CD4-positive, alpha-beta memory T cell (primary cell): ENCODE measurements around the gene CCDC107. TPM values are rescaled to one million over a fixed set of nuclear protein-coding genes. Genes with fewer than 3 reads are reported as not detected.

Experiments used
- CTCF ChIA-PET: fragments of 350-600 bp; sonication (Branson Sonifier 250); formaldehyde crosslinking; loops from one replicate; lab custom pipeline; 2021; ENCODE audit warnings: inconsistent platforms; ENCODE audit not compliant: partially characterized antibody; lab: Charles Lee
- POLR2A ChIA-PET: fragments of 350-600 bp; sonication (Branson Sonifier 250); formaldehyde crosslinking; loops from one replicate; lab custom pipeline; 2021; ENCODE audit not compliant: partially characterized antibody; lab: Charles Lee
- DNase-seq, 5 donors: peaks; one replicate each; pipeline versions ENCODE4 v3.0.0 to v3.0.0-alpha.2; 2020 to 2022; ENCODE audit warnings: mixed read lengths in 1 of 5
- H3K27ac ChIP-seq: one replicate; pipeline ENCODE4 v1.7.0; 2013; ENCODE audit warnings: low read depth, low read length
- H3K27me3 ChIP-seq: 2 replicates; pipeline ENCODE4 v1.7.0; 2013; ENCODE audit warnings: mild to moderate bottlenecking, low read length, moderate library complexity; ENCODE audit not compliant: insufficient read depth
- H3K36me3 ChIP-seq: 2 replicates; pipeline ENCODE4 v1.7.0; 2013; ENCODE audit warnings: mild to moderate bottlenecking, low read length, moderate library complexity; ENCODE audit not compliant: insufficient read depth
- H3K4me1 ChIP-seq: 2 replicates; pipeline ENCODE4 v1.7.0; 2013; ENCODE audit warnings: mild to moderate bottlenecking, low read length, moderate library complexity; ENCODE audit not compliant: insufficient read depth
- H3K4me3 ChIP-seq, 2 donors: one replicate each; pipeline ENCODE4 v1.7.0; 2013; ENCODE audit warnings: low read length in 2 of 2, mild to moderate bottlenecking in 1 of 2
- H3K9me3 ChIP-seq, 2 donors: one replicate each; pipeline ENCODE4 v1.7.0; 2013; ENCODE audit warnings: low read length in 2 of 2, control low read depth in 1 of 2; ENCODE audit not compliant: control insufficient read depth in 1 of 2
- H3K27ac Mint-ChIP-seq, 7 donors: one replicate each; pipeline ENCODE4 v1.8.0; 2020 to 2021; ENCODE audit warnings: mixed read lengths in 7 of 7, mild to moderate bottlenecking in 6 of 7, inconsistent platforms in 3 of 7, moderate library complexity in 3 of 7
- H3K27me3 Mint-ChIP-seq, 2 donors: one replicate each; pipeline ENCODE4 v1.8.0; 2020 to 2021; ENCODE audit warnings: mixed read lengths in 2 of 2
- H3K36me3 Mint-ChIP-seq, 2 donors: one replicate each; pipeline ENCODE4 v1.8.0; 2020 to 2021; ENCODE audit warnings: mixed read lengths in 2 of 2, inconsistent platforms in 1 of 2, mild to moderate bottlenecking in 1 of 2
- H3K4me1 Mint-ChIP-seq, 4 donors: one replicate each; pipeline ENCODE4 v1.8.0; 2020 to 2021; ENCODE audit warnings: mixed read lengths in 4 of 4, mild to moderate bottlenecking in 1 of 4
- H3K4me3 Mint-ChIP-seq, 8 donors: one replicate each; pipeline ENCODE4 v1.8.0; 2020 to 2021; ENCODE audit warnings: mixed read lengths in 8 of 8, mild to moderate bottlenecking in 7 of 8, moderate library complexity in 6 of 8, inconsistent platforms in 3 of 8
- H3K9me3 Mint-ChIP-seq, 8 donors: one replicate each; pipeline ENCODE4 v1.8.0; 2020 to 2021; ENCODE audit warnings: mixed read lengths in 8 of 8, mild to moderate bottlenecking in 5 of 8, inconsistent platforms in 3 of 8, moderate library complexity in 1 of 8
- intact Hi-C: fragments of 100-400 bp; cut with micrococcal nuclease; formaldehyde crosslinking; loops from one replicate; pipeline ENCODE4 v1.15.1; 2023
- polyA plus RNA-seq, 2 donors: library from polyadenylated mRNA; unstranded; fragments of 300-500 nt; fragmentation: Illumina TruSeq; gene quantifications; one replicate each; pipeline ENCODE4 v1.2.3, GENCODE V29; 2021
- total RNA-seq, 2 experiments: library from RNA; stranded (reverse); gene quantifications; one replicate each; pipeline ENCODE4 v1.2.3, GENCODE V29; 2021

CCDC107 gene
- total and polyA plus RNA-seq, 4 experiments from 2014 or later = 28.4 to 92.5 (median 60.5) TPM

- no peak overlapping the region for H3K4me3 ChIP-seq
- H3K4me3 Mint-ChIP-seq = peak overlapping the region; percentile 34 to 84 (median 59)
- H3K4me1 Mint-ChIP-seq = peaks cover 6 to 33% (median 16%) of the 10 kb centered on the region in 4 donors
- no peak for DNase-seq
- intact Hi-C loops = no loop called here
- H3K36me3 ChIP-seq = no peaks in the 10 kb centered on the region
- no peaks in the 10 kb centered on the region for H3K9me3 ChIP-seq
- H3K36me3 Mint-ChIP-seq = no peaks in the 10 kb centered on the region
- peak overlapping the region; percentile 42 to 77 (median 75) for H3K27ac Mint-ChIP-seq
- H3K27me3 ChIP-seq = no peaks in the 10 kb centered on the region
- no peaks in the 10 kb centered on the region for H3K27me3 Mint-ChIP-seq
- H3K9me3 Mint-ChIP-seq = no peaks in the 10 kb centered on the region
- H3K4me1 ChIP-seq = peaks cover 6% of the 10 kb centered on the region
- ChIA-PET POLR2A (interaction anchor here (0.6 to 12.0 kb wide), 6 partner anchors 9 to 1345 kb away, joined by 3 to 160 read pairs (median 8); partner anchors contain the start of genes ARHGEF39, CCDC107, RMRP and SIT1), CTCF (interaction anchor here (0.8 to 2.3 kb wide), 6 partner anchors 9 to 77 kb away, joined by 3 to 35 read pairs (median 4); partner anchors contain the start of genes ARHGEF39, CCDC107 and RMRP)
- no peak overlapping the region for H3K27ac ChIP-seq
Measured at GRCh38 chr9:35688558-35689541, 30.8 kb downstream of the CCDC107 start.

- DNase-seq = no peak
- H3K4me3 Mint-ChIP-seq = peak within 1 kb of the TSS; percentile 82 to 90 (median 88)
- H3K9me3 Mint-ChIP-seq = no peaks in the 10 kb centered on the region
- Histone ChIP-seq H3K4me1 (peaks cover 6% of the 10 kb centered on the region), H3K4me3 (peak within 1 kb of the TSS in 1 of 2 donors; percentile 58), H3K36me3 (no peaks in the 10 kb centered on the region), H3K9me3 (no peaks in the 10 kb centered on the region), H3K27me3 (no peaks in the 10 kb centered on the region), H3K27ac (peak within 1 kb of the TSS; percentile 59)
- H3K36me3 Mint-ChIP-seq = no peaks in the 10 kb centered on the region
- H3K27me3 Mint-ChIP-seq = no peaks in the 10 kb centered on the region
- intact Hi-C loops = no loop called here
- peaks cover 6 to 33% (median 16%) of the 10 kb centered on the region in 4 donors for H3K4me1 Mint-ChIP-seq
- ChIA-PET CTCF (interaction anchor here (0.7 to 16.3 kb wide), 5 partner anchors 17 to 42 kb away, joined by 3 to 339 read pairs (median 6); partner anchors contain the start of genes ARHGEF39, CCDC107, RMRP and SIT1), POLR2A (interaction anchor here (0.6 to 12.0 kb wide), 6 partner anchors 29 to 1346 kb away, joined by 3 to 160 read pairs (median 10); partner anchors contain the start of genes ARHGEF39, CCDC107, CREB3 and RMRP)
- peak within 1 kb of the TSS; percentile 65 to 92 (median 77) for H3K27ac Mint-ChIP-seq
Measured at GRCh38 chr9:35689542-35690293, 31.6 kb downstream of the CCDC107 start, which contains the start of gene TPM2. TSS of gene TPM2 (minus strand) at chr9:35689925. CDS start at chr9:35689817, 108 bp downstream.

- H3K27ac ChIP-seq = peak overlapping the region; percentile 59
Measured at GRCh38 chr9:35690294-35690613, 32.2 kb downstream of the CCDC107 start.

DNA sequence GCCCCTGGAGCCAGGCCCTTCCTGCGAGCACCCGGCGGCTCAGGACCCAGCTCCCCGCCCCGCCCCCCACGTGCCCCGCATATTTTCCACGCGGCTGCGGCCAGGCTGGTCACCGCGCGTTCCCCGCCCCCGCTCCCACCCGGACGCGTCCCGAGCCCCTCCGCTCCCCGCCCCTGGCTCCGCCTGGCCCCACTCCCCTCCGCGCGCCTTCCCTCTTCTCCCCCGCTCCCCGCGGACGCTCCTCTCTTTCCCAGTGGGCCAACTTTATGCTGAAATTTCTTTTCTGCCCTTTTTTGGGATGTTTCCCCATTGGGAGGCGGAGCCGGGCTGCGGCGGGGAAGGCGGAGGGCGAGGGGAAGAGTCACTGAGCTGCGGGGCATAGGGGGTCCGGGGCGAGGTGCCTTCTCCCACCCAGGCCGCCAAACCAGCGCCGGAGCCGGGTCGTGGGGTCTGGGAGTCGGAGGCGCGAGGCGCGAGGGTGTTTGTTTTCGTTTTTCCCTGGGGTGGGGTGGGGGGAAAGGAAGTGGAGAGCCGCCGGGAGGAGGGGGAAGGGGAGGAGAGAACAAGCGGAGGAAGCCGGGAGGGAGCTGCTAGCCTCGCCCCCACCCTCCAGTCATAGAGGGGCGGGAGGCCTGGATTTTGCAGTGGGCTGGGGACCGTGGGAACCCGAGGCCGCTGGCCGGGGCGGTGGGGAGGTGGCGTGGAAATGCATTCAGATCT, 32.7 kb downstream of the CCDC107 start:
- peak in 3 of 5 donors; percentile 28 to 59 (median 32) for DNase-seq
- Histone ChIP-seq H3K9me3 (no peaks in the 10 kb centered on the region), H3K27ac (peak overlapping the region; percentile 59), H3K4me1 (peaks cover 6% of the 10 kb centered on the region), H3K4me3 (peak overlapping the region in 1 of 2 donors; percentile 58), H3K27me3 (no peaks in the 10 kb centered on the region), H3K36me3 (no peaks in the 10 kb centered on the region)
- Mint-ChIP-seq H3K9me3 (no peaks in the 10 kb centered on the region), H3K4me1 (peaks cover 6 to 33% (median 16%) of the 10 kb centered on the region in 4 donors), H3K4me3 (peak overlapping the region; percentile 82 to 90 (median 88)), H3K27me3 (no peaks in the 10 kb centered on the region), H3K27ac (peak overlapping the region; percentile 70 to 92 (median 81)), H3K36me3 (no peaks in the 10 kb centered on the region)
- POLR2A ChIA-PET = interaction anchor here (0.5 to 12.0 kb wide), 9 partner anchors 11 to 85 kb away, joined by 3 to 160 read pairs (median 6); partner anchors contain the start of genes ARHGEF39, CCDC107, CREB3 and RMRP
- CTCF ChIA-PET = interaction anchor here (0.8 to 16.3 kb wide), 5 partner anchors 16 to 43 kb away, joined by 3 to 339 read pairs (median 6); partner anchors contain the start of genes ARHGEF39, CCDC107, RMRP and SIT1
- intact Hi-C loops = no loop called here

More at GRCh38 chr9:35690294-35690613, 32.2 kb downstream of the CCDC107 start:
- DNase-seq = no peak
- Mint-ChIP-seq H3K27ac (peak overlapping the region in 4 of 7 donors; percentile 48 to 74 (median 58)), H3K4me1 (peaks cover 6 to 33% (median 16%) of the 10 kb centered on the region in 4 donors), H3K36me3 (no peaks in the 10 kb centered on the region), H3K27me3 (no peaks in the 10 kb centered on the region), H3K9me3 (no peaks in the 10 kb centered on the region), H3K4me3 (peak overlapping the region; percentile 72 to 89 (median 81))
- Histone ChIP-seq H3K4me1 (peaks cover 6% of the 10 kb centered on the region), H3K9me3 (no peaks in the 10 kb centered on the region), H3K27me3 (no peaks in the 10 kb centered on the region), H3K4me3 (peak overlapping the region in 1 of 2 donors; percentile 58), H3K36me3 (no peaks in the 10 kb centered on the region)
- ChIA-PET POLR2A (interaction anchor here (2.0 to 12.0 kb wide), 5 partner anchors 29 to 85 kb away, joined by 6 to 160 read pairs (median 14); partner anchors contain the start of genes ARHGEF39, CCDC107, CREB3 and RMRP), CTCF (interaction anchor here (0.7 to 16.3 kb wide), 6 partner anchors 17 to 42 kb away, joined by 3 to 339 read pairs (median 6); partner anchors contain the start of genes ARHGEF39, CCDC107, RMRP and SIT1)
- intact Hi-C loops = no loop called here

DNA sequence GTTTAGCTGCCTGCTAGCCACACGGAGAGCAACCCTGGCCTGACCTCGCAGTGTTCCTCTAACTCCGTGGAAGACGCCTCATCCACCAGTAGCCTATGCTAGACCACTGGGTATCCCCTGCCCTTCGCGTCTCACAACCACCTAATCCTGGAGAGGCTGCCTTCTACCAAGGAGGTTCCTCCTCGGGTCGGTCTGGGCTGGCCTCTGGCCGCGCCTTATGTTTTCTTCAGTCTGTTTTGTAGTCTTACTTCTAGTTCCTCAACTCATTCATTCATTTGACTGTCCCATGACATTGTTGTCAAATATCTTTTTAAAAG, 33.2 kb downstream of the CCDC107 start:
- Histone ChIP-seq H3K4me1 (peaks cover 9% of the 10 kb centered on the region), H3K27ac (peak overlapping the region; percentile 59), H3K9me3 (no peaks in the 10 kb centered on the region), H3K27me3 (no peaks in the 10 kb centered on the region), H3K4me3 (peak overlapping the region in 1 of 2 donors; percentile 58), H3K36me3 (no peaks in the 10 kb centered on the region)
- Mint-ChIP-seq H3K4me3 (peak overlapping the region; percentile 82 to 90 (median 88)), H3K27me3 (no peaks in the 10 kb centered on the region), H3K9me3 (no peaks in the 10 kb centered on the region), H3K4me1 (peaks cover 6 to 35% (median 17%) of the 10 kb centered on the region in 4 donors), H3K27ac (peak overlapping the region; percentile 70 to 92 (median 81)), H3K36me3 (peaks cover 0 to under 1% of the 10 kb centered on the region in 2 donors)
- ChIA-PET CTCF (interaction anchor here (0.6 to 16.3 kb wide), 5 partner anchors 16 to 191 kb away, joined by 3 to 339 read pairs (median 6); partner anchors contain the start of genes ARHGEF39, CCDC107, RMRP and SIT1), POLR2A (interaction anchor here (0.5 to 12.0 kb wide), 10 partner anchors 7 to 86 kb away, joined by 3 to 160 read pairs (median 5); partner anchors contain the start of genes ARHGEF39, CCDC107, CREB3 and RMRP)
- no peak for DNase-seq
- intact Hi-C loops = no loop called here
